ENCODE data around the gene RASL11B.

DNA sequence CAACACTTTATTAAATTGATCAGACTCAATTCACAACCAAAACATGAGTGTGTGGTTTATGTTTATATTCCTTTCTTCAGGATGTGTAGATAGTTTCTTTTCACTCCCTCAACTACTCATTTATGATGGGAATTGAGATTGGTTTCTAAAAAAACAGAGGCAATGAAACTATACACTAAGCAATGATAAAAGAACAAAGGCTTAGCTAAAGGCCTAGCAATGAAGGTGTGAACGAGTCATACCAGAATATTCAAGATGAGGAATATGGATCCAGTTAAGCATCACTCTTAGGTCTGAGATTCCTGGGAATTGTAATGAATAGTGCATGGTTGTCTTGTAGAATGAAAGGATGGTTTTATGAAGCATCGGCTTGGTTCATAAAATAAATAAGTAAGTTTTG lies 17.5 kb upstream of the RASL11B start:
- TF ChIP-seq, protein P1, sequence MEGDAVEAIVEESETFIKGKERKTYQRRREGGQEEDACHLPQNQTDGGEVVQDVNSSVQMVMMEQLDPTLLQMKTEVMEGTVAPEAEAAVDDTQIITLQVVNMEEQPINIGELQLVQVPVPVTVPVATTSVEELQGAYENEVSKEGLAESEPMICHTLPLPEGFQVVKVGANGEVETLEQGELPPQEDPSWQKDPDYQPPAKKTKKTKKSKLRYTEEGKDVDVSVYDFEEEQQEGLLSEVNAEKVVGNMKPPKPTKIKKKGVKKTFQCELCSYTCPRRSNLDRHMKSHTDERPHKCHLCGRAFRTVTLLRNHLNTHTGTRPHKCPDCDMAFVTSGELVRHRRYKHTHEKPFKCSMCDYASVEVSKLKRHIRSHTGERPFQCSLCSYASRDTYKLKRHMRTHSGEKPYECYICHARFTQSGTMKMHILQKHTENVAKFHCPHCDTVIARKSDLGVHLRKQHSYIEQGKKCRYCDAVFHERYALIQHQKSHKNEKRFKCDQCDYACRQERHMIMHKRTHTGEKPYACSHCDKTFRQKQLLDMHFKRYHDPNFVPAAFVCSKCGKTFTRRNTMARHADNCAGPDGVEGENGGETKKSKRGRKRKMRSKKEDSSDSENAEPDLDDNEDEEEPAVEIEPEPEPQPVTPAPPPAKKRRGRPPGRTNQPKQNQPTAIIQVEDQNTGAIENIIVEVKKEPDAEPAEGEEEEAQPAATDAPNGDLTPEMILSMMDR (IDR thresholded peaks at IDR 0.05; ENCODE audit: low read depth, low read length) = no peak
- no peak for TF ChIP-seq EZH2phosphoT487 (IDR thresholded peaks at IDR 0.05; ENCODE audit: low read depth)

All from OCI-LY3 (cell line).